KMS-11 (cell line): Measurements from ENCODE around the gene MYZAP.

Source experiments
- H2AFZ ChIP-seq: fragments of 200-600 bp; sonication (generic); 2 replicates; pipeline ENCODE4 v1.6.1; 2016; ENCODE audit warnings: antibody characterized with exemption, mixed run types, low read depth
- H3K27ac ChIP-seq: fragments of 200-600 bp; sonication (generic); 2 replicates; pipeline ENCODE4 v1.6.1; 2016; ENCODE audit warnings: mild to moderate bottlenecking, mixed run types
- H3K27me3 ChIP-seq: fragments of 200-600 bp; sonication (generic); 2 replicates; pipeline ENCODE4 v1.6.1; 2017; ENCODE audit warnings: mild to moderate bottlenecking, low read depth, mixed run types, moderate library complexity; ENCODE audit not compliant: insufficient read depth
- H3K36me3 ChIP-seq: fragments of 200-600 bp; sonication (generic); 2 replicates; pipeline ENCODE4 v1.6.1; 2017; ENCODE audit warnings: mild to moderate bottlenecking, mixed run types; ENCODE audit not compliant: insufficient read depth
- H3K4me1 ChIP-seq: fragments of 200-600 bp; sonication (generic); 2 replicates; pipeline ENCODE4 v1.6.1; 2016; ENCODE audit warnings: mild to moderate bottlenecking, low read depth, mixed run types; ENCODE audit not compliant: poor library complexity, severe bottlenecking
- H3K4me2 ChIP-seq: fragments of 200-600 bp; sonication (generic); 2 replicates; pipeline ENCODE4 v1.7.0; 2016; ENCODE audit warnings: mild to moderate bottlenecking, mixed run types
- H3K4me3 ChIP-seq: fragments of 200-600 bp; sonication (generic); IDR thresholded peaks from 2 replicates; pipeline ENCODE4 v1.6.1; 2017; ENCODE audit warnings: low read depth, low read length, mixed read lengths; ENCODE audit not compliant: insufficient read depth
- H3K79me2 ChIP-seq: fragments of 200-600 bp; sonication (generic); 2 replicates; pipeline ENCODE4 v1.6.1; 2016; ENCODE audit warnings: low read depth, mixed run types; ENCODE audit not compliant: insufficient read depth
- H3K9ac ChIP-seq: fragments of 200-600 bp; sonication (generic); 2 replicates; pipeline ENCODE4 v1.6.1; 2016; ENCODE audit warnings: mild to moderate bottlenecking, mixed run types
- H4K20me1 ChIP-seq: fragments of 200-600 bp; sonication (generic); 2 replicates; pipeline ENCODE4 v1.6.1; 2016; ENCODE audit warnings: mild to moderate bottlenecking, mixed run types; ENCODE audit not compliant: insufficient read depth
- TF ChIP-seq, protein P1 (sequence below): fragments of 200-600 bp; sonication (generic); conservative IDR thresholded peaks from 2 replicates; pipeline ENCODE4 v1.6.1; 2017; ENCODE audit warnings: low read depth, mild to moderate bottlenecking, antibody characterized with exemption, low read length, moderate library complexity, mixed read lengths

MYZAP gene

GRCh38 chr15:57691082-57691481 lies 99.4 kb downstream of the MYZAP start:
- Histone ChIP-seq H3K36me3 (no peaks in the 10 kb centered on the region), H3K27ac (no peak overlapping the region), H3K79me2 (no peaks in the 10 kb centered on the region), H4K20me1 (no peaks in the 10 kb centered on the region), H3K4me1 (peaks cover 6% of the 10 kb centered on the region), H3K27me3 (no peaks in the 10 kb centered on the region), H3K9ac (no peak overlapping the region), H3K4me2 (no peak overlapping the region), H2AFZ (no peak overlapping the region), H3K4me3 (no peak overlapping the region)
- TF ChIP-seq, protein P1, sequence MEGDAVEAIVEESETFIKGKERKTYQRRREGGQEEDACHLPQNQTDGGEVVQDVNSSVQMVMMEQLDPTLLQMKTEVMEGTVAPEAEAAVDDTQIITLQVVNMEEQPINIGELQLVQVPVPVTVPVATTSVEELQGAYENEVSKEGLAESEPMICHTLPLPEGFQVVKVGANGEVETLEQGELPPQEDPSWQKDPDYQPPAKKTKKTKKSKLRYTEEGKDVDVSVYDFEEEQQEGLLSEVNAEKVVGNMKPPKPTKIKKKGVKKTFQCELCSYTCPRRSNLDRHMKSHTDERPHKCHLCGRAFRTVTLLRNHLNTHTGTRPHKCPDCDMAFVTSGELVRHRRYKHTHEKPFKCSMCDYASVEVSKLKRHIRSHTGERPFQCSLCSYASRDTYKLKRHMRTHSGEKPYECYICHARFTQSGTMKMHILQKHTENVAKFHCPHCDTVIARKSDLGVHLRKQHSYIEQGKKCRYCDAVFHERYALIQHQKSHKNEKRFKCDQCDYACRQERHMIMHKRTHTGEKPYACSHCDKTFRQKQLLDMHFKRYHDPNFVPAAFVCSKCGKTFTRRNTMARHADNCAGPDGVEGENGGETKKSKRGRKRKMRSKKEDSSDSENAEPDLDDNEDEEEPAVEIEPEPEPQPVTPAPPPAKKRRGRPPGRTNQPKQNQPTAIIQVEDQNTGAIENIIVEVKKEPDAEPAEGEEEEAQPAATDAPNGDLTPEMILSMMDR, result no peak

- Histone ChIP-seq H3K4me3 (no peak overlapping the region), H3K4me2 (no peak overlapping the region)
- TF ChIP-seq, protein P1, result no peak
Measured at GRCh38 chr15:57692709-57693108, 101.0 kb downstream of the MYZAP start.

GRCh38 chr15:57694279-57694678 lies 102.6 kb downstream of the MYZAP start:
- Histone ChIP-seq H3K9ac (no peak overlapping the region), H3K4me3 (no peak overlapping the region), H3K4me2 (no peak overlapping the region), H3K27me3 (no peaks in the 10 kb centered on the region), H4K20me1 (no peaks in the 10 kb centered on the region), H3K4me1 (no peaks in the 10 kb centered on the region), H2AFZ (no peak overlapping the region), H3K36me3 (no peaks in the 10 kb centered on the region), H3K27ac (no peak overlapping the region), H3K79me2 (no peaks in the 10 kb centered on the region)
- TF ChIP-seq, protein P1, result no peak

More at GRCh38 chr15:57692709-57693108, 101.0 kb downstream of the MYZAP start:
- Histone ChIP-seq H4K20me1 (no peaks in the 10 kb centered on the region), H2AFZ (no peak overlapping the region), H3K79me2 (no peaks in the 10 kb centered on the region), H3K4me1 (no peaks in the 10 kb centered on the region), H3K9ac (no peak overlapping the region), H3K27ac (no peak overlapping the region), H3K36me3 (no peaks in the 10 kb centered on the region), H3K27me3 (no peaks in the 10 kb centered on the region)

GRCh38 chr15:57696146-57696545 lies 104.4 kb downstream of the MYZAP start:
- H2AFZ ChIP-seq, result no peak overlapping the region
- TF ChIP-seq, protein P1, result no peak
- no peak overlapping the region for H3K4me2 ChIP-seq
- no peak overlapping the region for H3K27ac ChIP-seq
- H3K36me3 ChIP-seq, result no peaks in the 10 kb centered on the region
- H3K9ac ChIP-seq, result no peak overlapping the region
- no peaks in the 10 kb centered on the region for H4K20me1 ChIP-seq
- no peaks in the 10 kb centered on the region for H3K79me2 ChIP-seq
- H3K4me1 ChIP-seq, result no peaks in the 10 kb centered on the region
- no peaks in the 10 kb centered on the region for H3K27me3 ChIP-seq
- no peak overlapping the region for H3K4me3 ChIP-seq
